ENCODE results near the gene MPV17.

GRCh38 chr2:27306573-27307286, 16.2 kb downstream of the MPV17 start:
- TF ChIP-seq, protein P1, sequence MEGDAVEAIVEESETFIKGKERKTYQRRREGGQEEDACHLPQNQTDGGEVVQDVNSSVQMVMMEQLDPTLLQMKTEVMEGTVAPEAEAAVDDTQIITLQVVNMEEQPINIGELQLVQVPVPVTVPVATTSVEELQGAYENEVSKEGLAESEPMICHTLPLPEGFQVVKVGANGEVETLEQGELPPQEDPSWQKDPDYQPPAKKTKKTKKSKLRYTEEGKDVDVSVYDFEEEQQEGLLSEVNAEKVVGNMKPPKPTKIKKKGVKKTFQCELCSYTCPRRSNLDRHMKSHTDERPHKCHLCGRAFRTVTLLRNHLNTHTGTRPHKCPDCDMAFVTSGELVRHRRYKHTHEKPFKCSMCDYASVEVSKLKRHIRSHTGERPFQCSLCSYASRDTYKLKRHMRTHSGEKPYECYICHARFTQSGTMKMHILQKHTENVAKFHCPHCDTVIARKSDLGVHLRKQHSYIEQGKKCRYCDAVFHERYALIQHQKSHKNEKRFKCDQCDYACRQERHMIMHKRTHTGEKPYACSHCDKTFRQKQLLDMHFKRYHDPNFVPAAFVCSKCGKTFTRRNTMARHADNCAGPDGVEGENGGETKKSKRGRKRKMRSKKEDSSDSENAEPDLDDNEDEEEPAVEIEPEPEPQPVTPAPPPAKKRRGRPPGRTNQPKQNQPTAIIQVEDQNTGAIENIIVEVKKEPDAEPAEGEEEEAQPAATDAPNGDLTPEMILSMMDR (conservative IDR thresholded peaks at IDR 0.05) = no peak
- TF ChIP-seq ZFX (IDR thresholded peaks at IDR 0.05) = no peak

All from C4-2B (cell line).